Activated T-helper 1 cell treated with Interleukin-2 at 50 U/mL for 16 hours (primary cell): ENCODE data around the gene RRP1.

ENCODE experiments used
- DNase-seq: peaks from one replicate; pipeline ENCODE4 v3.0.0-alpha.2; 2020; ENCODE audit warnings: low read depth

The RRP1 gene

GRCh38 chr21:43789276-43790009 is at the start of gene RRP1:
Gene RRP1, plus strand, starts transcription at chr21:43789577. Its CDS starts 53 bp downstream, at chr21:43789630.
- peak; percentile 94 for DNase-seq

GRCh38 chr21:43739621-43740435 is 49.5 kb upstream of the RRP1 start:
- DNase-seq: no peak

DNA sequence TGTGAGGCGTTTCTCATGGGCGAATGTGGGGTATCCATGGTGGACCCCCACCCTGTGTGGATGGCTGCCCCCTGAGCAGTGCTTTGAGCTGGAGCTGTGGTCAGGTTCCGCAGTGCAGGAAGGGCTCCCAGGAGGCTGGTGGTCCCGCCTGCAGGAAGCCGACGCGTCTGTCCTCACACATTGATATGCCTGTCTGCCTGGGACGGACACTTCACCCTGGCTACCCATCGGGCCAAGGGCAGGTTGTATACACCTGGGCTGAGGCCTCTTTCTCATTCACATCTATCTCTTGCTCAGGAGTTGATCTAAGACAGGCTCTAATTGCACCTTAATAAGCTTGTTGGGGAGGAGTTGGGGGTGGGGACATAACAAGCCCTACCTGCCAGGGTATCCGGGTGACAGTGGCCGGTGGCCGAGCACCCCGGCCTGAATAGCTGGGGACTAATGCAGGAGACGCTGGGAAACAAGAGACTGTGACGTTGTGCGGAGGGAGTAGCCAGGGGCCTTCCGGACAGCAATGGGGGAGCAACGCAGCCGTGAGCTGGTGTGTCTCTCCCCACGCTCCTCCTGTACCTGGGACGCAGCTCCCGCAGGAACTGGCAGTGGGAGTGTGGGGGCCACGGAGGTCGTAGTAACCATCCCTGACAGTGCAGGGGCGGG is 48.8 kb upstream of the RRP1 start:
- DNase-seq: no peak

GRCh38 chr21:43741423-43742096 is 47.8 kb upstream of the RRP1 start:
- DNase-seq: no peak

DNA sequence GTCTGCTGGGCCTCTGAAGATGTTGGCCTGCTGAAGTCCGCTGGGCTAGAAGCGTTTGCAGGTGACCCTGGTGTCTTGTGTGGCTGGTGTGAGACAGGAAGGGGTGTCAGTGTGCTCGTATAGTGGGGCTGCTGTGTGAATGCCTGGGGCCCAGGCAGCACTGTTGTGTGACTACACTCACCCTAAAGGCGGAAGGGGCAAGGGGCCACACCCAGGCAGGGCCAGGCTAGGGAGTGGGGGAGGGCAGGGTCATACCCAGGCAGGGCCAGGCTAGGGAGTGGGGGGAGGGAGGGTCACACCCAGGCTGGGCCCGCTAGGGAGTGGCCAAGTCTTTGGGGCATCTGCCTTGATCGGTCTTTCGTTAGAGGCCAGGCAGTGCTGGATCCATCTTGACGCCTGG is 45.4 kb upstream of the RRP1 start:
- DNase-seq: no peak

- no peak for DNase-seq
These were observed 44.7 kb upstream of the RRP1 start for GRCh38 chr21:43744725-43745124.

GRCh38 chr21:43745772-43746517 is 43.4 kb upstream of the RRP1 start:
- no peak for DNase-seq

DNA sequence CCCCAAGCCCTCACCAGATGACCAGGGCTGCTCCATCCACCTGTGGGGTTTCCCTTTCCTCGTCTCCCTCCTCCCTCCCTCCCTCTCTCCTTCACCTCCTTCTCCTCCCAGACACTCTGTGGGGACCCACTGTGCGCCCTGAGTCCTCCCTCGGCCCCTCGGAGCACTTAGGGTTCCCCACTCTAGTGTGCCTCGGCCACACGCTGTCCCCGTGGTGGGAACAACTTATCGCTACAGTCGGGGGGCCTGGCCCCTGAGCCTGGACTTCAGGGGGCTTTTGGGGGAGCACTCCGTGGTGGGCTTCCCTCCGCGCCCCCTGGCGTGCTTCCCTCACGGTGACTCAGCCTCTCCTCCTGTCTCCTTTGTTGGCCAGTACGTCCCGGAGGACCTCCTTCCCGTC is 40.8 kb upstream of the RRP1 start:
- DNase-seq: no peak

DNA sequence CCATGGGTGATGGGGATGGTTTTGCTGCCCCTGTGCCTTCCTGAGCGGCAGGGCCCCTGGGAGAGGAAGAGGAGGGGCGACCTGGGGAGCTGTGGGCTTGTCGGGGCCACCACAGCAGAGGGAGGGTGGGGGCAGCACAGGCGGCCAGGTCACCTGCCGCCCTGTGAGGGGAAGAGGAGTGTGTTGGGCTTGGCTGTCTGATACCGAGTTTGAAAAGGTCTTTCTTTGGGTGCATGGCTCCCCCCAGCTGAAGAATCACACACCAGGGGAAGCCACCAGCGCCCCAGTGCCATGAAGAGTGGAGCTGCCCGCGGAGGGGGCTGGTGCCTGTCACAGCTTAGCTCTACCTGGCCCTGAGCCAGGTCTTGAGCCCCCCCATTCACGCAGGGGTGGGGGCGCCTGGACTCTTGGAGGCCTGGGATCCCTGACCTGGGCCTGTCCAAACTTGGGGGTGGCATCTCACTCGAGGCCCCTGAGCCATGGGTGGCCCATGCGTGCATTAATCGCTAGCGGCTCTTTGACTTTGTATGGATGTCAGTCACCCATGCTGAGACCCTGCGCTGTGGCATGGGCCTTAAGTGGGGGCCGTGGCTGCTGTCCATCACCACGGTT is 39.6 kb upstream of the RRP1 start:
- DNase-seq: no peak

DNA sequence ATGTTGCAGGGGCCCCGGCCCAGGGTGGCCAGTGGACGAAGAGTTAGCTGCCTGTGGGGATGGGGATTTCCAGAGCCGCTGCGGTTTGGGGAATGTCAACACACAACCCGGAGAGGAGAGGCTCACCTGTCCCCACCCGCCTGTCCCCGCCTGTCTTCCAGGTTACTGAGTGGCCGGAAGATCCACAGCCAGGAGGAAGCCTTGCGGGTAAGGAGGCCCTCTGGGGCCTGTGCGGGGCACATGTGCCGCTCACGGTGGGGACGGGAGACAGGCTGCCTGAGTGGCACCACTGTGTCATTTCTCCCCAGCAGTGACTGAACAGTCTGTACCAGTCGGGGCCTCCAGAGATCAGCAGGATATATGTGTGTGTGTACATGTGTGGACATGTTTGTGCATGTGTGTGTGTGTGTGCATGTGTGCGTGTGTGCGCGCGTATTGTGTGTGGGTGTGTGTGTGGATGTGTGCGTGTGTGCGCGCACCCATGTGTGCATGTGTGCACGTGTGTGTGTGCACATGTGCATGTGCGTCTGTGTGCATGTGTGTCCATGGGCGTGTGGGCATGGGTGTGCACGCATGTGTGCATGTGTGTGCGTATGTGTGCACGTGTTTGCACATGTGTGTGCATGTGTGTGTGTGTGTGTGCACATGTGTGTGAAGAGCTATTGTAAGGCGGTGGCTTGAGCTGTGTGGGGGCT is 38.9 kb upstream of the RRP1 start:
- no peak for DNase-seq

DNA sequence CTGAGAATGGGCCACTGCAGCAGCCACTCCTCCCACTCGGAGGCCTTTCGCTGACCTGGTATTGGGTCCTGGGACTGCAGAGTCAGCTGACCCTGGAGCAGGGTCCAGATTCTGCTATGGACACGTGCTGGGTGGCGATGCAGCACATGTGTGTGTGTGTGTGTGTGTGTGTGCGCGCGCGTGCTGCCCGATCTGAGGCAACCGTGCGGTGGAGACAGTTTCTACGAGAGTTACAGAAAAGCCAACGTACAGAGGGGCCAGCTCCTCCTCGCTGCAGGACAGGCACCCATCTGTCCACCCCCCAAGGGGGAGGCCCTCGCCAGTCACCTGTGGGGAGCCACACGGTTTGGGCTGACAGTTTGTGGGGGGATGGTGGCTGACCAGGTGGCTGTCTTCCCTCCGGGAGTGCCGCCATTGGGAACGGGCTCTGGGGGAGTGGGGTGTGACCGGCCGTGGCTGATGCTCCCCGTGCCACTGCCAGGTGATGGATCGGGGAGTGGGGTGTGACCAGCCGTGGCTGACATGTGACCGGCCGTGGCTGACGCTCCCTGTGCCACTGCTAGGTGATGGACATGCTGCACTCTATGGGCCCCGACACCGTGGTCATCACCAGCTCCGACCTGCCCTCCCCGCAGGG is 37.3 kb upstream of the RRP1 start:
- DNase-seq: no peak

- DNase-seq: no peak
These were observed 36.5 kb upstream of the RRP1 start for GRCh38 chr21:43752758-43753438.

GRCh38 chr21:43753439-43753799 is 36.0 kb upstream of the RRP1 start:
- no peak for DNase-seq

GRCh38 chr21:43754948-43755781 is 34.2 kb upstream of the RRP1 start:
- no peak for DNase-seq

GRCh38 chr21:43755820-43756594 is 33.4 kb upstream of the RRP1 start:
- DNase-seq: no peak

GRCh38 chr21:43757601-43758000 is 31.8 kb upstream of the RRP1 start:
- DNase-seq: no peak

DNA sequence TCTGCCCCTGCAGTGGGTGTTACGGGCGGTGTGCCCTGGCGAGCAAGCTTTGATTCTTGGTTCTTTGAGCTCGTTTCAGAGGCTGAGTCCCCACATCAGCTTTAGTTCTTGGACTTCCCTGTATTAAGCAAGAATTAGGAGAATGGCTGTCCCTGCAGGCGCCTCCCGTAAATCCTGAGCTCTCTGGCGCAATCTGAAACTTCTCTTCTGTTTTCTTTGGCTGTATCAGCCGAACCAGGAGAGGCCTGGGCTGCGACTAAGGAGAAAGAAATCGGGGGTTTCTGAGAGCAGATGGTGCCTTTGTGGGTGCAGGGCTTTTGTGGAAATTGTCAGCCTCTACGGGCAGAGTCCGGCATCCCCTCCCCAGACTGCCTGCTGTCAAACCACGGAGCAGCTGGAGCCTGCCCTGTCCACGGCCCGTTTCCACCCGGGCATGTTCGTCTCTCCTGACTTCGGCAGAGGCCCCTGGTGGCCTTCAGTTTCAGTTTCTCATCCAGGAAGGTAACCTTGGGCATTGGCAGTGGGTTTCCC is 31.2 kb upstream of the RRP1 start:
- DNase-seq: no peak

GRCh38 chr21:43758811-43759210 is 30.6 kb upstream of the RRP1 start:
- no peak for DNase-seq
